GM12878 (cell line): ENCODE measurements around the gene ZNF548. TPM values are rescaled to one million over a fixed set of nuclear protein-coding genes. Genes with fewer than 3 reads are reported as not detected.

Experiments used
- ATAC-seq: fragments of 200-7000 bp; cut with Tn5 transposase; 3 replicates; pipeline ENCODE4 v1.9.1; 2020; ENCODE audit warnings: mild to moderate bottlenecking, moderate library complexity
- BruUV-seq: library from RNA; stranded (reverse); fragments of 400-500 nt; replicated peaks from 2 replicates; lab custom pipeline; 2021; lab: Mats Ljungman, UMichigan
- CTCF ChIA-PET: fragments of 300-600 bp; sonication (Branson Sonifier 250); formaldehyde crosslinking; extraction: SDS; loops from one replicate; lab custom pipeline; 2021; ENCODE audit warnings: inconsistent platforms; lab: Yijun Ruan, JAX
- POLR2A ChIA-PET: fragments of 350-600 bp; formaldehyde crosslinking; extraction: SDS; loops from one replicate; lab custom pipeline; 2021; ENCODE audit warnings: inconsistent platforms; lab: Charles Lee
- RAD21 ChIA-PET: fragments of 300-600 bp; sonication (Branson Sonifier 250); formaldehyde crosslinking; loops from one replicate; lab custom pipeline; 2023; ENCODE audit warnings: antibody characterized with exemption; ENCODE audit not compliant: unreplicated experiment; lab: Charles Lee
- SMC1A ChIA-PET: fragments of 300-600 bp; sonication (Branson Sonifier 250); formaldehyde crosslinking; loops from one replicate; lab custom pipeline; 2023; ENCODE audit not compliant: unreplicated experiment, uncharacterized antibody; lab: Charles Lee
- DNase-seq: peaks from one replicate; pipeline ENCODE4 v3.0.0-alpha.2; 2011; ENCODE audit warnings: low read depth, low spot score
- FAIRE-seq: peaks from 3 replicates; lab custom pipeline; 2011; peaks lifted over from hg19 to GRCh38; lab: Jason Lieb, UNC
- H2AFZ ChIP-seq: 2 replicates; pipeline ENCODE4 v1.6.0; 2011; ENCODE audit warnings: low read depth, low read length, control low read depth; ENCODE audit not compliant: control insufficient read depth
- H3K27ac ChIP-seq: 2 replicates; pipeline ENCODE4 v1.5.1; 2011; ENCODE audit warnings: control low read depth; ENCODE audit not compliant: control insufficient read depth, insufficient read depth
- H3K27me3 ChIP-seq, 2 experiments: replicated peaks in 1 of 2; 2 replicates each; pipeline versions ENCODE4 v1.6.0 to v1.6.1; 2011; ENCODE audit warnings: low read length in 1 of 2; ENCODE audit not compliant: control insufficient read depth in 2 of 2, insufficient read depth in 2 of 2
- H3K36me3 ChIP-seq, 2 experiments: 2 replicates each; pipeline ENCODE4 v1.5.1; 2011; ENCODE audit warnings: low read length in 1 of 2; ENCODE audit not compliant: control insufficient read depth in 2 of 2, insufficient read depth in 2 of 2
- H3K4me1 ChIP-seq: 2 replicates; pipeline ENCODE4 v1.6.1; 2011; ENCODE audit warnings: mild to moderate bottlenecking, low read length, moderate library complexity, mixed read lengths; ENCODE audit not compliant: control insufficient read depth, insufficient read depth
- H3K4me2 ChIP-seq: 2 replicates; pipeline ENCODE4 v1.6.0; 2011; ENCODE audit warnings: control low read depth; ENCODE audit not compliant: control insufficient read depth, insufficient read depth
- H3K4me3 ChIP-seq: fragments of 200-600 bp; sonication (generic); 2 replicates; pipeline ENCODE4 v1.5.1; 2016
- H3K79me2 ChIP-seq: 2 replicates; pipeline ENCODE4 v1.6.0; 2011; ENCODE audit warnings: low read length; ENCODE audit not compliant: control insufficient read depth, insufficient read depth
- H3K9ac ChIP-seq: 2 replicates; pipeline ENCODE4 v1.8.0; 2011; ENCODE audit warnings: low read length, control low read depth, mixed read lengths; ENCODE audit not compliant: control insufficient read depth, insufficient read depth
- H3K9me3 ChIP-seq: replicated peaks from 3 replicates; pipeline ENCODE4 v1.5.1; 2011; ENCODE audit warnings: mild to moderate bottlenecking, low read length; ENCODE audit not compliant: control insufficient read depth, insufficient read depth
- H4K20me1 ChIP-seq: 2 replicates; pipeline ENCODE4 v1.6.0; 2011; ENCODE audit not compliant: control insufficient read depth, insufficient read depth
- BCL11A ChIP-seq: IDR thresholded peaks from 2 replicates; pipeline ENCODE4 v1.6.1; 2011; ENCODE audit warnings: low read depth, low read length
- BHLHE40 ChIP-seq, 2 experiments: fragments of 450-650 bp in 1 of 2; IDR thresholded peaks; 2 replicates each; pipeline ENCODE4 v1.6.1; 2011 to 2017; ENCODE audit warnings: low read depth in 2 of 2, borderline replicate concordance in 1 of 2, improper control_type of control experiment in 1 of 2, low read length in 1 of 2, mild to moderate bottlenecking in 1 of 2
- CBX3 ChIP-seq: fragments of 200-600 bp; sonication (generic); IDR thresholded peaks from 2 replicates; pipeline ENCODE4 v1.6.1; 2016; ENCODE audit warnings: low read depth, borderline replicate concordance
- CBX5 ChIP-seq: sonication (generic); IDR thresholded peaks from 2 replicates; pipeline ENCODE4 v1.6.1; 2016; ENCODE audit warnings: low read depth, moderate library complexity, mild to moderate bottlenecking, inconsistent platforms
- CEBPB ChIP-seq, 2 experiments: fragments of 150-350 bp in 1 of 2; IDR thresholded peaks; 2 replicates each; pipeline ENCODE4 v1.6.1; 2012 to 2014; ENCODE audit warnings: low read depth in 2 of 2, low read length in 2 of 2, borderline replicate concordance in 1 of 2, inconsistent platforms in 1 of 2
- CHD2 ChIP-seq: IDR thresholded peaks from 2 replicates; pipeline ENCODE4 v1.6.1; 2011; ENCODE audit warnings: low read depth, low read length, improper control_type of control experiment, borderline replicate concordance
- JUND ChIP-seq: IDR thresholded peaks from 2 replicates; pipeline ENCODE4 v1.6.1; 2012; ENCODE audit warnings: low read depth, mild to moderate bottlenecking, low read length, improper control_type of control experiment, moderate library complexity
- KLF5 ChIP-seq: fragments of 450-650 bp; IDR thresholded peaks from 2 replicates; pipeline ENCODE4 v1.6.1; 2014; ENCODE audit warnings: mild to moderate bottlenecking; ENCODE audit not compliant: partially characterized antibody
- POLR2A ChIP-seq: IDR thresholded peaks from 2 replicates; pipeline ENCODE4 v1.6.1; 2011; ENCODE audit warnings: low read depth, mild to moderate bottlenecking, low read length
- SIX5 ChIP-seq: IDR thresholded peaks from 2 replicates; pipeline ENCODE4 v1.6.1; 2011; ENCODE audit warnings: mild to moderate bottlenecking, low read depth, low read length, moderate library complexity; ENCODE audit not compliant: severe bottlenecking
- ZNF384 ChIP-seq: IDR thresholded peaks from 2 replicates; pipeline ENCODE4 v1.6.1; 2012; ENCODE audit warnings: low read depth, mild to moderate bottlenecking, low read length, improper control_type of control experiment, borderline replicate concordance
- ZSCAN29 ChIP-seq: fragments of 450-650 bp; IDR thresholded peaks from 2 replicates; pipeline ENCODE4 v1.6.1; 2017; ENCODE audit warnings: mild to moderate bottlenecking, moderate library complexity
- ZZZ3 ChIP-seq: IDR thresholded peaks from 2 replicates; pipeline ENCODE4 v1.6.1; 2011; ENCODE audit warnings: low read depth; ENCODE audit not compliant: control insufficient read depth, insufficient read length
- WGBS: methylation state at CpG from one replicate; pipeline ENCODE4 v1.1.6; 2016; ENCODE audit warnings: low lambda C conversion rate; ENCODE audit not compliant: insufficient replicate concordance, insufficient coverage; ENCODE audit errors: missing lambda C conversion rate; 5-methylcytosine and 5-hydroxymethylcytosine counted together
- in situ Hi-C: fragments of 300-500 bp; cut with MboI; formaldehyde crosslinking; loops from 9 replicates; pipeline ENCODE4 v1.14.3; 2018; ENCODE audit warnings: mixed read lengths
- intact Hi-C: fragments of 100-400 bp; cut with micrococcal nuclease; formaldehyde crosslinking; loops from one replicate; pipeline ENCODE4 v1.14.2; 2022; ENCODE audit not compliant: unreplicated experiment
- polyA plus RNA-seq, 11 experiments: library from polyadenylated mRNA; depleted of rRNA in 4 of 11; unstranded in 6 of 11; stranded (reverse) in 5 of 11; fragments of >200 nt; fragmentation: Nextera tagmentation in 4 of 11; fragmentation: Illumina TruSeq in 1 of 11; extraction: Ambion mirVana in 4 of 11; extraction: Trizol in 1 of 11; gene quantifications; 1 replicate in 1 of 11; 2 replicates in 10 of 11; pipeline versions ENCODE4 v1.2.1 to v1.2.3, GENCODE V29; 2011 to 2016; ENCODE audit warnings: inconsistent platforms in 2 of 11, missing spikeins in 2 of 11, low read depth in 1 of 11
- total RNA-seq, 4 experiments: library from RNA; depleted of rRNA in 3 of 4; stranded (reverse); fragments of >200 nt in 3 of 4; fragmentation: Illumina TruSeq in 1 of 4; extraction: Trizol in 1 of 4; gene quantifications; 2 replicates each; pipeline versions ENCODE4 v1.2.1 to v1.2.3, GENCODE V29; 2013 to 2021
- TF ChIP-seq, protein P1 (sequence below), 3 experiments: IDR thresholded peaks in 2 of 3; conservative IDR thresholded peaks in 1 of 3; 2 replicates each; pipeline ENCODE4 v1.5.1; 2011; ENCODE audit warnings: low read depth in 3 of 3, low read length in 3 of 3, mild to moderate bottlenecking in 3 of 3, control low read depth in 2 of 3, moderate library complexity in 2 of 3, inconsistent platforms in 1 of 3, mixed read lengths in 1 of 3; ENCODE audit not compliant: control insufficient read depth in 2 of 3, insufficient read depth in 1 of 3; ENCODE audit errors: extremely low read depth in 1 of 3
- TF ChIP-seq, protein P2 (sequence below): IDR thresholded peaks from 2 replicates; pipeline ENCODE4 v1.6.1; 2012; ENCODE audit warnings: low read depth, low read length, improper control_type of control experiment
- TF ChIP-seq, protein P3 (sequence below): IDR thresholded peaks from 2 replicates; pipeline ENCODE4 v1.6.1; 2012; ENCODE audit warnings: low read depth, low read length, improper control_type of control experiment

ZNF548 gene
- total and polyA plus RNA-seq, 10 of the 15 experiments (the other 5 are each of a cell fraction or from before 2014, with no cell fraction given): 3.9 to 44.8 (median 16.5) TPM

DNA sequence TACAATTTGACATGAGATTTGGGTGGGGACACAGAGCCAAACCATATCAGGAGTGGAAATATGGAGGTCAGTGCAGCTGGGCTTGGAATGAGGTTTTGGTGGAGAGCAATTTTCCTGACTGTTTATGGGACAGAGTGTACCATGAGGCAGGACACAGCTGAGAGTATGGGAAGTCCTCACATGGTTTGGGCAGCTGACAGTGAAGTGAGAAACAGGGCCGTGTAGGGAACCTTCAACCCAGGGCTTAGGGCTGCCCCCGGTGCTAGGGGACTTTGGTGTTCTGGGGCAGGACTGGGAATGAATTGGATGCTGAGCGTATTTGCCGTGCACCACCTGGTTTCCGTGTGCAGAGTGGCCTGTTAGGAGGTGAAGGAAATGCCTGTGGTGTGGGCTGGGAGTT lies 6.1 kb downstream of the ZNF548 start (continued):
- TF ChIP-seq, protein P1, sequence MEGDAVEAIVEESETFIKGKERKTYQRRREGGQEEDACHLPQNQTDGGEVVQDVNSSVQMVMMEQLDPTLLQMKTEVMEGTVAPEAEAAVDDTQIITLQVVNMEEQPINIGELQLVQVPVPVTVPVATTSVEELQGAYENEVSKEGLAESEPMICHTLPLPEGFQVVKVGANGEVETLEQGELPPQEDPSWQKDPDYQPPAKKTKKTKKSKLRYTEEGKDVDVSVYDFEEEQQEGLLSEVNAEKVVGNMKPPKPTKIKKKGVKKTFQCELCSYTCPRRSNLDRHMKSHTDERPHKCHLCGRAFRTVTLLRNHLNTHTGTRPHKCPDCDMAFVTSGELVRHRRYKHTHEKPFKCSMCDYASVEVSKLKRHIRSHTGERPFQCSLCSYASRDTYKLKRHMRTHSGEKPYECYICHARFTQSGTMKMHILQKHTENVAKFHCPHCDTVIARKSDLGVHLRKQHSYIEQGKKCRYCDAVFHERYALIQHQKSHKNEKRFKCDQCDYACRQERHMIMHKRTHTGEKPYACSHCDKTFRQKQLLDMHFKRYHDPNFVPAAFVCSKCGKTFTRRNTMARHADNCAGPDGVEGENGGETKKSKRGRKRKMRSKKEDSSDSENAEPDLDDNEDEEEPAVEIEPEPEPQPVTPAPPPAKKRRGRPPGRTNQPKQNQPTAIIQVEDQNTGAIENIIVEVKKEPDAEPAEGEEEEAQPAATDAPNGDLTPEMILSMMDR (IDR thresholded peaks at IDR 0.05 in 2 of 3, conservative IDR thresholded peaks at IDR 0.05 in 1 of 3; ENCODE audit: control insufficient read depth in 2 of 3, extremely low read depth in 1 of 3, insufficient read depth in 1 of 3, low read depth in 3 of 3, low read length in 3 of 3): no peak
- TF ChIP-seq CHD2 (no peak), KLF5 (no peak), CBX3 (no peak)
- TF ChIP-seq, all 136 proteins: peak for 0

DNA sequence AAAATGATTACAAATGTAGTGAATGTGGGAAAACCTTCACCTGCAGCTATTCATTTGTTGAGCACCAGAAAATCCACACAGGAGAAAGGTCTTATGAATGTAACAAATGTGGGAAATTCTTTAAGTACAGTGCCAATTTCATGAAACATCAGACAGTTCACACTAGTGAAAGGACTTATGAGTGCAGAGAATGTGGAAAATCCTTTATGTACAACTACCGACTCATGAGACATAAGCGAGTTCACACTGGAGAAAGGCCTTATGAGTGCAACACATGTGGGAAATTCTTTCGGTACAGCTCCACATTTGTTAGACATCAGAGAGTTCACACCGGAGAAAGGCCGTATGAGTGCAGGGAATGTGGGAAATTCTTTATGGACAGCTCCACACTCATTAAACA lies 9.2 kb downstream of the ZNF548 start:
- 100% methylated on average over 5 of the region's 5 CpGs for WGBS

More for the DNA sequence above, 9.2 kb downstream of the ZNF548 start:
- CTCF ChIA-PET: no interaction called here
- no peak for DNase-seq
- Histone ChIP-seq H3K27me3 (no peaks in the 10 kb centered on the region), H3K4me1 (peaks cover 2% of the 10 kb centered on the region; the same call in 1 of the 2 replicates), H2AFZ (no peak overlapping the region), H3K79me2 (peaks cover 5% of the 10 kb centered on the region), H3K9me3 (peaks cover 14% of the 10 kb centered on the region), H3K4me3 (no peak overlapping the region), H3K9ac (no peak overlapping the region), H3K36me3 (peaks cover 14 to 26% of the 10 kb centered on the region in 2 experiments), H4K20me1 (no peaks in the 10 kb centered on the region), H3K4me2 (no peak overlapping the region), H3K27ac (no peak overlapping the region)
- no TSS peak for BruUV-seq
- in situ Hi-C loops (no loop called here), intact Hi-C loops (no loop called here)
- no peak for FAIRE-seq
- RAD21 ChIA-PET: no interaction called here
- TF ChIP-seq CEBPB (IDR thresholded peaks at IDR 0.05; ENCODE audit: borderline replicate concordance in 1 of 2, low read depth in 2 of 2, low read length in 2 of 2): no peak
- no peak for TF ChIP-seq BCL11A
- no peak for TF ChIP-seq POLR2A
- TF ChIP-seq, protein P2, sequence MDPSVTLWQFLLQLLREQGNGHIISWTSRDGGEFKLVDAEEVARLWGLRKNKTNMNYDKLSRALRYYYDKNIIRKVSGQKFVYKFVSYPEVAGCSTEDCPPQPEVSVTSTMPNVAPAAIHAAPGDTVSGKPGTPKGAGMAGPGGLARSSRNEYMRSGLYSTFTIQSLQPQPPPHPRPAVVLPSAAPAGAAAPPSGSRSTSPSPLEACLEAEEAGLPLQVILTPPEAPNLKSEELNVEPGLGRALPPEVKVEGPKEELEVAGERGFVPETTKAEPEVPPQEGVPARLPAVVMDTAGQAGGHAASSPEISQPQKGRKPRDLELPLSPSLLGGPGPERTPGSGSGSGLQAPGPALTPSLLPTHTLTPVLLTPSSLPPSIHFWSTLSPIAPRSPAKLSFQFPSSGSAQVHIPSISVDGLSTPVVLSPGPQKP: no peak
- no peak for TF ChIP-seq BHLHE40 (IDR thresholded peaks at IDR 0.05; ENCODE audit: borderline replicate concordance in 1 of 2, low read depth in 2 of 2, low read length in 1 of 2)
- TF ChIP-seq ZNF384: no peak
- TF ChIP-seq, protein P3, sequence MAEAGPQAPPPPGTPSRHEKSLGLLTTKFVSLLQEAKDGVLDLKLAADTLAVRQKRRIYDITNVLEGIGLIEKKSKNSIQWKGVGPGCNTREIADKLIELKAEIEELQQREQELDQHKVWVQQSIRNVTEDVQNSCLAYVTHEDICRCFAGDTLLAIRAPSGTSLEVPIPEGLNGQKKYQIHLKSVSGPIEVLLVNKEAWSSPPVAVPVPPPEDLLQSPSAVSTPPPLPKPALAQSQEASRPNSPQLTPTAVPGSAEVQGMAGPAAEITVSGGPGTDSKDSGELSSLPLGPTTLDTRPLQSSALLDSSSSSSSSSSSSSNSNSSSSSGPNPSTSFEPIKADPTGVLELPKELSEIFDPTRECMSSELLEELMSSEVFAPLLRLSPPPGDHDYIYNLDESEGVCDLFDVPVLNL: no peak
- no peak for TF ChIP-seq SIX5
- TF ChIP-seq CBX5: no peak
- no peak for TF ChIP-seq ZZZ3
- TF ChIP-seq JUND: no peak
- no peak for TF ChIP-seq ZSCAN29
- SMC1A ChIA-PET: no interaction called here
- POLR2A ChIA-PET: no interaction called here
- ATAC-seq: no peak
